HTR-8/SVneo (cell line): ENCODE results near the gene CACNA1C.

Source experiments
- DNase-seq: peaks from one replicate; pipeline ENCODE4 v3.0.0; 2011; ENCODE audit warnings: low spot score, mixed read lengths; ENCODE audit not compliant: insufficient read length
- FAIRE-seq: peaks from 2 replicates; lab custom pipeline; 2011; peaks lifted over from hg19 to GRCh38; lab: Jason Lieb, UNC

The CACNA1C gene

DNA sequence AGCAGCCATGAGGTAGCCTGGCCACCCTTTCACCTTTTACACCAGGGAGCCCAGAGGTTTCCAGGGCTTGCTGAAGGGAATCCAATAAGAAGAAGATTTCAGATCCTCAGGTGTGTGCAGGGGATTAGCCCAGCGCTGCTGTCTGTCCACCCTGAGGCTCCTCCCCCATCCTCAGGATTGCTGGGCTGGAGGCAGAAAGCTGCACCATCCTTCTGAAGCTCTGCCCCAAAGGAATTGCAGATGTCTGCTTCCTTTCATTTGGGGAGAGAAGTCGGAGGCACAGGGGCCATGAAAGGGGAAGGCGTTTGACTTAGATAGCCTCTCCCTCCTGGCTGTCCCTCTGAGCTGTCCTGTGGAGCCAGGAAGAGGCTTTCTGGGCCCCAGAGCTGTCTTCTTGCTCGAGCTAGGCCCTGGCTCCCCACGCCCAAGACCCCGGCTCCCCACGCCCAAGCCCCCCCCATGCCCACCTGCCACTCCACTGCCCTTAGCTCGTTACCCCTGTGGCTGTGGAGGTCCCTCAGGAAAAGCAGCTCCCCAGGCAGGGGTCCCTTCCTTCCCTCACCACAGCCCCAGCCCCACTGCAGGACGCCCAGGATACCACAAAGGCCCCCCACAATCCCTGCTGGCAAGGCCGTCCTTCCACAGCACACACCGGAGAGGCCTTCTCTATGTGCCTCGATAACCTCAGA, 359.0 kb downstream of the CACNA1C start:
- FAIRE-seq: no peak
- DNase-seq: no peak

DNA sequence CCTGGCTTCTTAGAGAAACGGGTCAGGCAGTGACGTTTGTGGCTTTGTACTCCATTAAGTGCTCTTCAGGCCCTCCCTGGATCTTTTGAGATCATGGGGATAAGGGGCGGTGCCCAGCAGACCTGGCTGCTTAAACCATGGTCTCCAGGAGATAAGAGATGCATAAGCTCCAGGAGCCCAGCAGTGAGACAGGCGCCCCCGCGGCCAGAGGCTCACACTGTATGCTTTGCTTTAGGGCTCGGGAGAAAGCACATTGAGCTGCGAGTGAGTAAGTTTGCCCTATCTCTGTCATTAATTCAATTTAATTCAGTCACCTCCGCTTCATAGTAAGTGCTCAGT, 359.5 kb downstream of the CACNA1C start:
- DNase-seq (no peak), FAIRE-seq (no peak)

DNA sequence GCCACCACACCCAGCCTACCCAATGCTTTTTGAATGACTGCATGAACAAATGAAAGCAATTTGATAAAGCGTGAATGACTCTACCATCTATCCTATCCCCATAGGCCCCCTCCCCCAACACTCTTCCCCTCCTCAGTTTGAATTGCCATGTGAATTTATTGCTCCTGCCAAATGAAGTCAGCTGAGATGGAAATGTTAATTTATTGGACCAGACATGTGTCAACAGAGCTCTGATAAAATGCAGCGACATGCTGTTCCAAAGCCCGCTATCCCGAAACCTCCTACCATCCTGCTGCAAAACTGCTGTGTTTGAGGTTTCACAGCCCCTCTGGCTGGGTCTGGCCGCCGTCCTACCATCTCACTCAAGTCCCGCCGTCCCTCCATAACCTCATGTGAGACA, 360.5 kb downstream of the CACNA1C start:
- DNase-seq: no peak
- no peak for FAIRE-seq

DNA sequence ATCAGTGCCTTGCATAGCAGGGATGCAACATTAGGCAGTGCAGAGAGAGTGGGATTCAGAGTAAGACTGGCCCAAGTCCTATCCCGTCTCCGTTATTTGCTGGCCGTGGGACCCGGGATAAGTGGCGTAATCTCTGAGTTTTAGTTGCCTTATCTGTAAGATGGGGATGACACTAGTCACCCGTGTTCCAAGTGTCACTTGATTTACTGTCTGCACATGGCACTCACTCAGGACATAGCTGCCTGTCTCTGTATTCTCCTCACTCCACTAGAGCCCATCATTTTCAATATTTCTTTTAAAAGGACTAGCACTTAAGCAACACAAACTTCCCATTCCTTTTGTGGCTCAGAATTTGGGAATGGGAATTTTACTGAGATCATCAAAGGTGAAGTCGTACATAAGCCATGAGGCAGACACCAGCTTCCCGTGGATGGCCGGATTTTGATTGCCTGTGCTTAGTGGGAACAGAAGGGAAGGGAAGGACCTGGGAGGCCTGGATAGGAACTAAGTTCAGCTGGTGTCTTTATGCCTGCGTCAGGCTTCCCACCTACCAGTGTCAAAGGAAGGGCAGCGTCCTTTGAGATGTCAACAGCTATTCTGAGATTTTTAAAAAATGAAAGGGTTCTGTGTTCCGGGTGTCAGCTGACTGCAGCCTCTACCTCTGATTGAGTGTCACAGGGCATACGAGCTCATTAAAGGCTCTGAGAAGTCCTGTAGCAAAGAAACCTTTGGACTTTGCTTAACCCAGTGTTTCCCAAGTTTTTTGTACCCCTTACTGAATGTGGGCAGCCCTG, 361.4 kb downstream of the CACNA1C start:
- no peak for DNase-seq
- FAIRE-seq: no peak

DNA sequence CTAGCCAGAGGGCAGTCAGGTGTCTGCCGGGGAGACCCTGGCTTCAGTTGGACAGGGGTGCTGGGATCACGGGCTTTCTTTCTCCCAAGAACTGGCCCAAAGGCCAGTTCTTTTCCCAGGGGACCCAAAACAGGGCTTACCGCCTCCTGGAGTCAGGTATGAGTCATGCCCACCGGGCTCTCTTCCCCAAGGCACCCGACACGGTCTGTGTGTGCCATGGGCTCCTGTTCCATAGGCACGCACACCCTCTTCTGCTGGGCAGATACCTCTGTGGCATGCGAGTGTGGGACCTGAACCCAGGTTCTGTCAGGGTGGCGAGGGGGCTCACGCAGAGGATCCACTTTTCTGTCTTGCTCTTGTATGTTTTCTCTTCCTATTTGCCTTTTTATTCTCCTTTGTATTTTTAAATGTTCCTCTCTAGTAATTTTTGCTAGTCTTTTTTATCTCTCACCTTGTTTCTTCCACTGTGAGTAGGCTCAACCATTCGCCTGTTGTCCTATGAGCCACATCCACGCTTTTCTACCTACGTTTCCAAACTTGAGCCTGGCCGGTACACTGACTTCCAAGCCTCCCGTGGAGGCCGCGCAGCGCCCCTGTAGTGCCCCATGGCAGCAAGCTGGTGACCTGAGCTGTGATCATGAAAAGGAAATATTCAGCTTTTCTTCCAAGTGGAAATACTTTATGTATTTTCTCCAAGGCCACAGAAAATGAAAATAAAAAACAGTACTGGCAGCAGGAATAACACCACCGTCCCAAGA, 362.2 kb downstream of the CACNA1C start:
- FAIRE-seq (no peak), DNase-seq (no peak)

DNA sequence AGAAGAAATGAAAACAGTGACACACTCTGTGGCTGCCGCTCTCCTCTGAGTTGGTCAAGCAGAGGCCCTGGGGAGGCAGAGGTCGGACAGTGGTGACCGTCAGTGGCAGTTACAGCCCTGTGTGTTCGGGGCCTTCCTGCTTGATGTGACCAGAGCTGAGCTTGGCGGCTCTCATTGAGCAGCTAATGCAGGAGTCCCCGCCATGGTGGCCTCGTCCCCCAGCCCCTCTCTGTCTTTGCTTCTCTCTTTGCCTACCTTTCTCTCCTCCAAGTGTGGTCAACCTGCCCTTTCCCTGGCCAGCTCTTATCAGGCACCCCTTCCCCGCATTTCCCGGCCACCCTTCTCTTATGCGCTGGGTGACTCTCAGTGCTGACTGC, 362.8 kb downstream of the CACNA1C start:
- FAIRE-seq: no peak
- DNase-seq: no peak

DNA sequence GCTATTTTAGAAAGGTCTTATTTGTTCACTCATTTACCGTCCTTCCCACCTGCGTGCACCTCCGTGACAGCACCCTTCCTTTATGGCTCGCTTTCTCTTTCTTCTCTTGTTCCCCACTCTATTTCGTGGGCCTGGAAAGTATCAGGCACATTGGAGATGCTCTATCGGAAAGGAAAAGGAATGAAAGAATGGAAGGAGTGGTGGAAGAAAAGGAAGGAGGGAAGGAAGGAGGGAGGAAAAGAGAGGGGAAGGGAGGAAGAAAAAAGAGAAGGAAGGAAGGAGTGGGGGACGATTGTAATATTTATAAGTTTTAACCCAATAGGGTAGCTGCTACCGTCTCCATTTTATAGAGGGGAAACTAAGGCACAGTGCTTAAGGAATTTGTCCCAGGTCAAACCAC, 363.4 kb downstream of the CACNA1C start:
- DNase-seq: no peak
- no peak for FAIRE-seq

DNA sequence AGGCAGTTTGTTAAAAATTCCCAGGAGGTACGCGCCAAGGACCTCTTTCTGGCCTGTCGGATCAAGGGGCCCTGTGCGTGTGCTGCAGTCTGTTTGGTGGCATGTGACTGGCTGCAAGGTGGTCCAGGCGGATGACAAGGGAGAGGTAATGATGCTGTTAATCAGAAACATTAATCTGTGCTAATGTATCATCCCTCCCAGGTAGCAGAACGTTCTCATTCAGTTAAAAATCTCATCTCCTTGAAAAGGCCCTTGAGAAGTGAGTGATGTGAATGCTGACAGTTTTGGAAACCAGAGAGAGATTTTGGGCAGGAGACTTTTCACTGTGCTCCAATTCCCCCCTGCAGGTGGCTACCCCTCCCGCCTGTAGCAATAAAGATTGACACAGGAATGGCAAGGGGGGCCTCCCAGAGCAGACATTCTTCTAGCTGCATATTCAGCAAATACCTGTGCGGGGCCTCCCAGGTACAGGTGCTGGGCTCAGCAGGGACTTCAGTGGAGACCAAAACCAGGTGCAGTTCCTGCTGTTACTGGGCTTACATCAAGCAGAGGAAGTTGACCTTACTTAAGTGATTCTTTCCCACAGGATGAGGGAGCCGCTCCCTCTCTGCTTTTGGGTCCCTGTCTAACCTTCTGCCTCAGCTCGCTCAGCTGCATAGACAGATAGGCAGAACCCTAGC, 364.8 kb downstream of the CACNA1C start:
- no peak for FAIRE-seq
- no peak for DNase-seq

DNA sequence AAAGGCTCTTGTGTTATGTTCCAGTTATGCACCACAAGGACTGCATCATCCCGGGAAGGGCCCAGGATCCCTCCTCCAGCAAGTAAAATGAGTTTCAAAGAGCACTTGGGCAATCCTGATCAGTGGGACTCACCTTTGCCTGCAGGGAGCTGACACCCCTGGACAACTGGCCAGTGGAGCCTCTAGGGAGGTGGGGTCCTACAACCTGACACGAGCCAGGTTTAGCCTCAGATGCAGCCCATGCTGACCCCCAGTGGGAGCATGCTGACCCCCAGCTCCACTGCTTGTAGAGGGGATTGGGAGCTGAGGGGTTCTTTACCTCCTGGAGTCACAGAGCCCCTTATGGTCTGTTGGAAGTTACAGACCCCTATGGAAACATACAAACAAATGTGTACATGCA, 365.8 kb downstream of the CACNA1C start:
- FAIRE-seq (no peak), DNase-seq (no peak)

DNA sequence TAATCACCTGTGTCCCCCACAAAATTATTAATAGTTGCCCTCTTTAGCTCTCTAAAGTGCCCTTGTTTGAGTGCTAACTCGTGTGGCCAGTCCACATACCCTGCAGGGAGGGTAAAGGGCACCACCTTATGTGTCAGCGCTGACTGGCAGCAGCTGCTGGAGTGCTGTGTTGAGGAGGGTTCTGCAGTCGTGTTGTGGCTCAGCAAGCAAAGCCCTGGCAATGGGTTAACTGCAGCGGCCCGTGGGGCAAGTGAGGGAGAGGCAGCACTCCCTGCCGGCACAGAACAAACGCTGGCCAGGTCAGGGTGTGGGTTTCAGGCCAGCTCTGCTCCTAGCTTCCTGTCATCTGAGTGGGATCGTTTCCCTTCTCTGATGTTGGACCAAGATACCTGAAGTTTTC, 369.8 kb downstream of the CACNA1C start:
- no peak for DNase-seq
- no peak for FAIRE-seq

DNA sequence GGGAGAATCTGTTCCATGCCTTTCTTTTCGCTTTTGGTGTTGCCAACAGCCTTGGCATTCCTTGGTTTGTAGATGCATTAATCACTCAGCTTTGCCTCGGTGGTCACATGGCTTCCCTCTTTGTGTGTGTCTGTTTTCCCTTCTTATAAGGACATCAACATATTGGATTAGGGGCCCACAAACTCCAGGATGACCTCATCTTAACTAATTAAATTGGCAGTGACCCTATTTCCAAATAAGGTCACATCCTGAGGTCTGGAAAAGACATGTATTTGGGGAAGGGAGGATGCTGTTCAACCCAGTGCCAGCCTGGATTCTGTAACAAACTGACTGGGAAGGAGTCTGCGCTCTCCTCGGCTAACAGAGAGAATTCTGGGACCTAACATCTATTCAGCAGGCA, 376.2 kb downstream of the CACNA1C start:
- DNase-seq: no peak
- FAIRE-seq: peak; percentile 44

DNA sequence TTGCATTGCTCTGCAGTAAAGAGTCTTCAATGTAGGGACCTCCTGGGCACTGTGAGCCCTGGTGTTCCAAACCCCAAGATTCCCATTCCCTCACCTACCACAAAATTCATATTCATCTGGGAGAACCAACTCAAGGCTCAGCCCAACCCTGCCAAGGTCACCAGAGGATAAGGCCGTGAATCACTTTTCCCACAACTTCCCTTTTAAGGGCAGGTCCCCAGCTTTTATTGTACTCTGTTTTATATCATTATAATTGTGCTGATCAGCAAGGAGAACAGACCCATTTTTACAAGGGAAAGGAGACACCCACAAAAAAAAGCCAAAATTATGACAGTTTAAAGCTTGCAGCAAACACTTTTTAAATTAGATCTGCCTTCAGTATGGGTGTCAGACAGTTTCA, 379.0 kb downstream of the CACNA1C start:
- DNase-seq (no peak), FAIRE-seq (no peak)

DNA sequence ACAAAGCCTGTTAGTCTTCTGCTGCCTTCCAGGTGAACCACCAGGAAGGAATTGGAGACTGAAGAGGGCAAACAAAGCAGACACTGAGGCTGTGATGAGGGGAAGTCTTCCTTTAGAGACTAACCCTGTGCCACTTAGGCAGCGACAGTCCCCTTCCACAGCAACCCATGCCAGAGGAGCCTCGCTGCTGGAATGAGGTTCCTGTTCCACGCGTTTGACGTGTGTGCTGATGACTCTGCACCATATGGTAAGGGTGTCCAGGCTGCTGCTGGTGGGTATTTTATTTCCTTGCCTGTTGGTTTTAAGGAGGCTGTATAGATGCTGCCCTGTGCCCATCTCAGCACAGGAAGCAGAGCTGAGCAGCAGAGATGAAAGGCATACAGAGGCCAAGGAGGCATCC, 380.1 kb downstream of the CACNA1C start:
- DNase-seq (no peak), FAIRE-seq (no peak)

DNA sequence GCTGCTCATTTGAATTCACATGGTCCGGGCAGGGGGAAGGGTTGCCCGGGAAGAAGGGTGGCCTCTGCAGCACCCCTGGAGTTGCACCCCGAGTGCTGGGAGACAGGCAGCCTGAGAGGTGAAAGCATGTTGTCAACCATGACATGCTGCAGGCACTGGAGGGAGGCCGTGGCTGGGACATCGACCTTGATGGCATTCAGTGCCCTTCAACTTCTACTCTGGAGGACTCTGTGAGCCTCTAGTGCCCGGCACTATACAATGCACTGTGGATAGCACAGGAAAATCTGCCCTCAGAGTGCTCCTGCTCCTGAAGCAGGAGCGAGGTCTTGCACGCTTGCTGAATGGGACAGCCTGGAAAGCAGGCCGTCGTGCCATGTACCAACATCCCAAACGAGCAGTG, 382.7 kb downstream of the CACNA1C start:
- FAIRE-seq (no peak), DNase-seq (no peak)

DNA sequence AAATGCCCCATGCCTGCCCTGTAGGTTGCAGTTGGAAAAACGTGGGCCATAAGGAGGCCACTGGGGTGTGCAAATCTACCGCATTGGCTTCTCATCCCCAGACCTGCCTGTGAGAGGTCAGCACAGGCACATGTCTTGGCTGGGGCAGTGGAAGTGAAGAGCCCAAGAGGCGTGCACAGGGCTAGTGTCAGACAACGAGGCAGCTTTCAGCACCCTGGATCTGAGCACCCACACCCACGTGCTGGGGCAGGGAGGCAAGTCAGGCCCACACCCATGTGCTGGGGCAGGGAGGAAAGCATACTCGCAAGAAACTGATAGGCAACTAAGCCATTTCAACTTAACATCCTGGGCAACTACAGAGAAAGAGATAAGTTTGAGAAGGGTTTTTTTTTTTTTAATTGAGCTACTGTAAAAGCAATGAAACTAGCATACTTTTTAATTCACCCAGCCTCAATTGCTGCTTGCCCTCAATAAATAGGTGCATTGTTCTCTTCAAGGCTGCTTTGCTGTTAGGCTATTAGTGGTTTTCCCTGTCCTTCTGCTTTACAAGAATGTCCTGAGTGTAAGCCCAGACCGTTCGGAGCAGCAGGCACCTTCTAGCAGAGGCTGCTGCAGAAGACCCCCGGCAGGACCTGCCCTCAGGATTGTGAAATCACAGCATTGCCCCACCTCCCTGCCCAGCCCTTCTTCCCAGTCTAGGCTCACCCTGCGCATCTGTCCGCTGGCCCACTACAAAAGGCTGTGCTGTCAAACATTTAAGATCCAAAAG, 386.7 kb downstream of the CACNA1C start:
- FAIRE-seq (peak; percentile 51), DNase-seq (no peak)

DNA sequence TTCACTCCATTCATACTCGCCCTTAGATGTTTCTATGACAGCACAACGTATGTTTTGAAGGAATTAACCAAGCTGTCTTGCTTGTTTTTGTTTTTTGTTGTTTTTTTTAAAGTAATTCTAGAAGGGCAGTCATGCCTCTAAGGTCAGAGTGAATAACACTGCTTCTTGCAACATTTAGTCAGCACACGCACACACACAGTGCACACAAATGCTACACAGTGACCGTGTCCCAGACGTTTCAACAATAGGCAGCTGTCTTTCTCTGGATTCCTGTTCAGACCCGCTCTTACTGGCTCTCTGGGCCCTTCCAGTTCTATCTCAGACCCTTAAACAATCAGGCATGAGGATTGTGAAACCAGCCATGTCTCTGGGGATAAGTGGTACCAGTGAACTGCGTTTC, 391.0 kb downstream of the CACNA1C start:
- FAIRE-seq: no peak
- no peak for DNase-seq

DNA sequence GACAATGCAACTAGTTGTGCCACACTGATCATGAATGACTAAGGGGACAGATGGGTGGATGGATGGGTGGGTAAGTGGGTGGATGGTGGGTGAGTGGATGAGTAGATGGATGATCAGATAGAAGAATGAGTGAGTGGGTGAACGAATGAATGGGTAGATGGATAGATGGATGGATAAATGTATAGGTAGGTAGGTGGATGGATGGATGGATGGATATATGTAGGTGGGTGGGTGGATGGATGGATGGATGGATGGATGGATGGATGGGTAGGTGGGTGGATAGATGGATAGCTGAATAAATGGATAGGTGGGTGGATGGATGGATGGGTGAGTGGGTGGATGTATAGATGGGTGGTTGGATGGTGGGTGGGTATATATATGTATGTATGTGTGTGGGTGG, 393.2 kb downstream of the CACNA1C start:
- DNase-seq (no peak), FAIRE-seq (no peak)

DNA sequence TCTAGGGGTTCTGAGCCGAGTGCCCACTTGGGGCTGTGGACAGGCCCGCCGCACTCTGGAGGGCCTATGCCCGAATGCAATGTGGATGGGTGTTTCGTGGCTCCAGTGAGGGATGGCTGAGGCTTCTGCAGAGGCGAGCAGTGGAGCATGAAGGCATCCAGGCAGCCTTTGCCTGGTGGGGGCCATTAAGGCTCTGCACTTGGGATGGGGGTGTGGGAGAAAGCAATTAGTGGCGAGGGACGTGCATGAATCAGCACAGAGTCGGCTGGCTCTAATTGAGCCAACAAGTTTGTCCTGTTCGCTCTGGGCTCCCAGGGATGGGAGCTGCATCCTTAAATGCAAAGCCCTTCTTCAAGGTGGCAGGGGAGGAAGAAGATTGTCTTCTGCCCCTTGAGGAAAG, 395.1 kb downstream of the CACNA1C start:
- DNase-seq (no peak), FAIRE-seq (no peak)

DNA sequence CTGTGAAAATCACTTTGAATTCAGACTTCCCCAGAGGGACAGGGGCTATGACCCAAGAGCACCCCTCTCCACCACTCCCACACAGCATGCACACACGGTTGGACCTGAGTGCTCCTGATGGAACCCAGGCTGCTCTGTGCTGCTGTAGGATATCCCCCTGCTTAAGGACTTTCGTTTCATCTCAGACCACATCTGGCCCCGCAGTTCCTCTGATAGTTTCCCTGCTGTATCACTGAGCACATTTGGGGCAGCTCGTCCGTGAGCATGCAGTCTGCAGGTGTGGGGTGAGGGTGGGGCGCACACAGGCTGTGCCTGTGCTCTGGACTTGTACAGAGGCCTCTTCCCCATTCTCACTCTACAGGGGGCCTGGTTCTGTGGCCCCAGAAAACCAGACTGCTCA, 396.8 kb downstream of the CACNA1C start:
- FAIRE-seq (no peak), DNase-seq (no peak)

DNA sequence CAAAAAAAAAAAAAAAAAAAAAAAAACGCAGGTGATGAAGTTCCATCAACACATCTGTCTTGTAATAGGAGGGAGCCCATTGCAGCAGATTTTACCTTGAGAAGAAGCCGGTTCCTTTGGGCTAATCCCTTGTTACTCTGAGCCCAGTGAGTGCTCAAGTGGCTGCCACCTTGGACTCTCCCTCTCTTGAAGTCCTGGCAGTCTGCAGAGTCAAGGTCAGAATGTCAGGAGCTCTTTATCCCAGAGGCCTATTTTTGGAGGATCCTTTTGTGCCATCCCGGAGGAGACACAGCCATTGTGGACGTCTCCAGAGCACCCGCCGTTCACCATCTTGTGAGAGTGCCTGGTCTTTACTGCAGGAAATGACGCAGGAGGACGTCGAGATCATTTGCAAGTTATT, 397.8 kb downstream of the CACNA1C start:
- no peak for FAIRE-seq
- DNase-seq: no peak
